CD14-positive monocyte (primary cell): Measurements from ENCODE around the gene TGM4. TPM values are rescaled to one million over a fixed set of nuclear protein-coding genes. Genes with fewer than 3 reads are reported as not detected.

Source experiments
- DNase-seq, 3 donors: peaks; one replicate each; pipeline ENCODE4 v3.0.0-alpha.2; 2011 to 2022
- H2AFZ ChIP-seq: 2 replicates; pipeline ENCODE4 v1.6.0; 2012; ENCODE audit warnings: mild to moderate bottlenecking, low read depth, low read length, inconsistent platforms; ENCODE audit not compliant: insufficient read depth, poor library complexity, severe bottlenecking
- H3K27ac ChIP-seq, 2 donors: 1 replicate in 1 of 2; 2 replicates in 1 of 2; pipeline ENCODE4 v1.5.1; 2012 to 2013; ENCODE audit warnings: low read length in 2 of 2, control low read depth in 1 of 2, inconsistent platforms in 1 of 2, low read depth in 1 of 2, mild to moderate bottlenecking in 1 of 2
- H3K27me3 ChIP-seq, 2 donors: one replicate each; pipeline versions ENCODE4 v1.6.0 to v1.6.1; 2011 to 2013; ENCODE audit warnings: low read length in 2 of 2; ENCODE audit not compliant: control insufficient read depth in 2 of 2, insufficient read depth in 2 of 2
- H3K36me3 ChIP-seq, 2 donors: replicated peaks in 1 of 2; 1 replicate in 1 of 2; 2 replicates in 1 of 2; pipeline versions ENCODE4 v1.5.1 to v1.6.1; 2012 to 2013; ENCODE audit warnings: low read length in 2 of 2, control low read depth in 1 of 2, inconsistent platforms in 1 of 2, mild to moderate bottlenecking in 1 of 2; ENCODE audit not compliant: insufficient read depth in 2 of 2, control insufficient read depth in 1 of 2
- H3K4me1 ChIP-seq, 2 donors: 1 replicate in 1 of 2; 2 replicates in 1 of 2; pipeline versions ENCODE4 v1.5.1 to v1.6.1; 2012 to 2013; ENCODE audit warnings: low read length in 2 of 2, control low read depth in 1 of 2, inconsistent platforms in 1 of 2, mild to moderate bottlenecking in 1 of 2, moderate library complexity in 1 of 2; ENCODE audit not compliant: insufficient read depth in 2 of 2, control insufficient read depth in 1 of 2
- H3K4me2 ChIP-seq: replicated peaks from 2 replicates; pipeline ENCODE3; 2012; ENCODE audit warnings: low read length, moderate library complexity, mild to moderate bottlenecking; ENCODE audit not compliant: poor library complexity, severe bottlenecking; ENCODE audit errors: extremely low read depth
- H3K4me3 ChIP-seq, 3 experiments: fragments of 200-600 bp in 1 of 3; sonication (generic) in 1 of 3; replicated peaks in 1 of 3; 1 replicate in 2 of 3; 2 replicates in 1 of 3; pipeline ENCODE4 v1.5.1; 2011 to 2013; ENCODE audit warnings: low read length in 3 of 3, mild to moderate bottlenecking in 3 of 3, control low read depth in 2 of 3, low read depth in 2 of 3, inconsistent platforms in 1 of 3, moderate library complexity in 1 of 3
- H3K79me2 ChIP-seq: 2 replicates; pipeline ENCODE4 v1.6.0; 2012; ENCODE audit warnings: mild to moderate bottlenecking, control low read depth, inconsistent platforms, low read length, moderate library complexity; ENCODE audit not compliant: insufficient read depth
- H3K9ac ChIP-seq: 2 replicates; pipeline ENCODE4 v1.6.0; 2017; ENCODE audit warnings: low read length, mild to moderate bottlenecking; ENCODE audit not compliant: insufficient read depth, poor library complexity, severe bottlenecking
- H3K9me3 ChIP-seq, 2 donors: replicated peaks in 1 of 2; 1 replicate in 1 of 2; 2 replicates in 1 of 2; pipeline versions ENCODE4 v1.5.1 to v1.6.1; 2012 to 2013; ENCODE audit warnings: low read length in 2 of 2, control low read depth in 1 of 2; ENCODE audit not compliant: control insufficient read depth in 1 of 2, insufficient read depth in 1 of 2
- H4K20me1 ChIP-seq: 2 replicates; pipeline ENCODE4 v1.6.0; 2012; ENCODE audit warnings: mild to moderate bottlenecking, low read length, control low read depth, moderate library complexity; ENCODE audit not compliant: insufficient read depth
- H3K27ac Mint-ChIP-seq, 7 donors: one replicate each; pipeline ENCODE4 v1.8.0; 2020; ENCODE audit warnings: mild to moderate bottlenecking in 7 of 7, mixed read lengths in 7 of 7, moderate library complexity in 6 of 7, inconsistent platforms in 2 of 7
- H3K27me3 Mint-ChIP-seq, 3 donors: one replicate each; pipeline ENCODE4 v1.8.0; 2021 to 2022; ENCODE audit warnings: low read depth in 3 of 3, mild to moderate bottlenecking in 3 of 3, mixed read lengths in 3 of 3, moderate library complexity in 3 of 3, inconsistent platforms in 1 of 3
- H3K36me3 Mint-ChIP-seq, 2 donors: one replicate each; pipeline ENCODE4 v1.8.0; 2020; ENCODE audit warnings: mixed read lengths in 2 of 2, inconsistent platforms in 1 of 2, mild to moderate bottlenecking in 1 of 2
- H3K4me1 Mint-ChIP-seq: one replicate; pipeline ENCODE4 v1.8.0; 2020; ENCODE audit warnings: mild to moderate bottlenecking, mixed read lengths
- H3K4me3 Mint-ChIP-seq, 2 donors: one replicate each; pipeline ENCODE4 v1.8.0; 2020; ENCODE audit warnings: mild to moderate bottlenecking in 2 of 2, mixed read lengths in 2 of 2, moderate library complexity in 1 of 2
- H3K9me3 Mint-ChIP-seq, 7 donors: one replicate each; pipeline ENCODE4 v1.8.0; 2020 to 2022; ENCODE audit warnings: mixed read lengths in 7 of 7, mild to moderate bottlenecking in 6 of 7, moderate library complexity in 6 of 7, inconsistent platforms in 2 of 7
- CTCF ChIP-seq: fragments of 200-600 bp; IDR thresholded peaks from one replicate; pipeline ENCODE4 v1.8.0; 2022; ENCODE audit warnings: antibody characterized with exemption, mild to moderate bottlenecking
- WGBS: methylation state at CpG from one replicate; pipeline ENCODE4 v1.1.5; 2013; ENCODE audit warnings: missing lambda C conversion rate; ENCODE audit not compliant: insufficient coverage; 5-methylcytosine and 5-hydroxymethylcytosine counted together
- intact Hi-C, 2 donors: fragments of 100-400 bp; cut with micrococcal nuclease; formaldehyde crosslinking; loops; one replicate each; pipeline versions ENCODE4 v1.15.0 to v1.15.1; 2023
- polyA plus RNA-seq, 3 donors: library from polyadenylated mRNA; depleted of rRNA in 1 of 3; unstranded in 2 of 3; stranded (reverse) in 1 of 3; fragments of 300-500 nt in 2 of 3; fragments of >200 nt in 1 of 3; fragmentation: Illumina TruSeq in 2 of 3; gene quantifications; 1 replicate in 2 of 3; 2 replicates in 1 of 3; pipeline ENCODE4 v1.2.3, GENCODE V29; 2012 to 2021

Gene TGM4
- polyA plus RNA-seq, 3 donors: 0.04 TPM; not detected in 2

- no peak for TF ChIP-seq CTCF
- Histone ChIP-seq H3K36me3 (peaks cover 0 to 8% of the 10 kb centered on the region in 2 donors), H3K4me2 (peak overlapping the region; percentile 83), H3K9me3 (no peaks in the 10 kb centered on the region), H3K27me3 (no peaks in the 10 kb centered on the region), H2AFZ (peak overlapping the region; percentile 99), H3K79me2 (peaks cover 5% of the 10 kb centered on the region), H3K4me1 (peaks cover 13 to 16% of the 10 kb centered on the region in 2 donors), H3K4me3 (peak overlapping the region; percentile 48 to 73 (median 71)), H3K9ac (peak overlapping the region; percentile 77), H4K20me1 (no peaks in the 10 kb centered on the region), H3K27ac (peak overlapping the region in 1 of 2 donors; percentile 82)
- Mint-ChIP-seq H3K9me3 (peaks cover 0 to 9% (median 0%) of the 10 kb centered on the region in 7 donors), H3K4me1 (peaks cover 19% of the 10 kb centered on the region), H3K4me3 (peak overlapping the region; percentile 76 to 89), H3K36me3 (peaks cover 8 to 17% of the 10 kb centered on the region in 2 donors), H3K27ac (peak overlapping the region; percentile 50 to 84 (median 75)), H3K27me3 (no peaks in the 10 kb centered on the region)
- intact Hi-C loops: no loop called here
- peak; percentile 11 to 27 (median 21) for DNase-seq
- 0% methylated on average over 6 of the region's 25 CpGs for WGBS
These were observed 12.2 kb upstream of the TGM4 start for GRCh38 chr3:44862226-44862637.

GRCh38 chr3:44865272-44866035 lies 9.0 kb upstream of the TGM4 start:
- Mint-ChIP-seq H3K4me1 (peaks cover 19% of the 10 kb centered on the region), H3K36me3 (peaks cover 8 to 17% of the 10 kb centered on the region in 2 donors), H3K27me3 (peaks cover 0 to 4% (median 0%) of the 10 kb centered on the region in 3 donors), H3K4me3 (no peak overlapping the region), H3K27ac (no peak overlapping the region), H3K9me3 (peaks cover 0 to 9% (median 0%) of the 10 kb centered on the region in 7 donors)
- no peak for DNase-seq
- Histone ChIP-seq H3K79me2 (peaks cover 5% of the 10 kb centered on the region), H3K4me1 (peaks cover 13 to 16% of the 10 kb centered on the region in 2 donors), H3K4me2 (no peak overlapping the region), H3K9ac (no peak overlapping the region), H3K27me3 (no peaks in the 10 kb centered on the region), H3K4me3 (no peak overlapping the region), H2AFZ (no peak overlapping the region), H3K27ac (no peak overlapping the region), H3K36me3 (peaks cover 0 to 8% of the 10 kb centered on the region in 2 donors), H3K9me3 (no peaks in the 10 kb centered on the region), H4K20me1 (no peaks in the 10 kb centered on the region)
- intact Hi-C loops: no loop called here
- TF ChIP-seq CTCF: no peak
- 74% methylated on average over 3 of the region's 7 CpGs for WGBS
